HUES6 (cell line): ENCODE data around the gene KCNK10.

ENCODE experiments used
- H3K27ac ChIP-seq: 2 replicates; pipeline ENCODE4 v1.7.0; 2013; ENCODE audit warnings: low read depth, mild to moderate bottlenecking, low read length, inconsistent platforms
- H3K27me3 ChIP-seq: 2 replicates; pipeline ENCODE4 v1.6.1; 2013; ENCODE audit warnings: low read length; ENCODE audit not compliant: control insufficient read depth, insufficient read depth
- H3K36me3 ChIP-seq: 2 replicates; pipeline ENCODE4 v1.6.1; 2013; ENCODE audit warnings: low read length; ENCODE audit not compliant: control insufficient read depth, insufficient read depth
- H3K4me1 ChIP-seq: 2 replicates; pipeline ENCODE4 v1.6.1; 2013; ENCODE audit warnings: low read length; ENCODE audit not compliant: control insufficient read depth, insufficient read depth
- H3K4me3 ChIP-seq: 2 replicates; pipeline ENCODE4 v1.5.1; 2013; ENCODE audit warnings: low read depth, low read length
- H3K9ac ChIP-seq: one replicate; pipeline ENCODE4 v1.6.1; 2013; ENCODE audit warnings: mild to moderate bottlenecking, low read length
- H3K9me3 ChIP-seq: 2 replicates; pipeline ENCODE4 v1.6.1; 2013; ENCODE audit warnings: low read depth, low read length; ENCODE audit not compliant: control insufficient read depth, insufficient read depth

Gene KCNK10

GRCh38 chr14:88248606-88249005 lies 74.5 kb downstream of the KCNK10 start:
- no peak overlapping the region for H3K27ac ChIP-seq
- no peaks in the 10 kb centered on the region for H3K36me3 ChIP-seq
- no peaks in the 10 kb centered on the region for H3K9me3 ChIP-seq
- no peak overlapping the region for H3K9ac ChIP-seq
- H3K4me3 ChIP-seq = no peak overlapping the region
- no peaks in the 10 kb centered on the region for H3K4me1 ChIP-seq
- peaks cover 3% of the 10 kb centered on the region; the same call in 1 of the 2 replicates for H3K27me3 ChIP-seq

GRCh38 chr14:88247228-88247627 lies 75.8 kb downstream of the KCNK10 start:
- H3K27me3 ChIP-seq = peaks cover 3% of the 10 kb centered on the region; the same call in 1 of the 2 replicates
- H3K27ac ChIP-seq = no peak overlapping the region
- no peak overlapping the region for H3K9ac ChIP-seq
- H3K36me3 ChIP-seq = no peaks in the 10 kb centered on the region
- H3K9me3 ChIP-seq = no peaks in the 10 kb centered on the region
- no peaks in the 10 kb centered on the region for H3K4me1 ChIP-seq
- no peak overlapping the region for H3K4me3 ChIP-seq

GRCh38 chr14:88245321-88245720 lies 77.7 kb downstream of the KCNK10 start:
- H3K36me3 ChIP-seq = no peaks in the 10 kb centered on the region
- H3K4me3 ChIP-seq = no peak overlapping the region
- H3K9ac ChIP-seq = no peak overlapping the region
- no peaks in the 10 kb centered on the region for H3K4me1 ChIP-seq
- H3K27ac ChIP-seq = no peak overlapping the region
- no peaks in the 10 kb centered on the region for H3K9me3 ChIP-seq
- peaks cover 3% of the 10 kb centered on the region; the same call in 1 of the 2 replicates for H3K27me3 ChIP-seq

GRCh38 chr14:88243946-88244345 lies 79.1 kb downstream of the KCNK10 start:
- Histone ChIP-seq H3K4me3 (no peak overlapping the region), H3K27ac (no peak overlapping the region), H3K4me1 (no peaks in the 10 kb centered on the region), H3K9me3 (no peaks in the 10 kb centered on the region), H3K36me3 (no peaks in the 10 kb centered on the region), H3K27me3 (peaks cover 3% of the 10 kb centered on the region; the same call in 1 of the 2 replicates), H3K9ac (no peak overlapping the region)

GRCh38 chr14:88242446-88242845 lies 80.6 kb downstream of the KCNK10 start:
- Histone ChIP-seq H3K9ac (no peak overlapping the region), H3K27ac (no peak overlapping the region)

GRCh38 chr14:88241810-88242209 lies 81.3 kb downstream of the KCNK10 start:
- Histone ChIP-seq H3K4me1 (no peaks in the 10 kb centered on the region), H3K36me3 (no peaks in the 10 kb centered on the region), H3K9ac (no peak overlapping the region), H3K9me3 (no peaks in the 10 kb centered on the region), H3K27me3 (peaks cover 3% of the 10 kb centered on the region; the same call in 1 of the 2 replicates), H3K27ac (no peak overlapping the region), H3K4me3 (no peak overlapping the region)

More at GRCh38 chr14:88242446-88242845, 80.6 kb downstream of the KCNK10 start:
- peaks cover 3% of the 10 kb centered on the region; the same call in 1 of the 2 replicates for H3K27me3 ChIP-seq
- no peaks in the 10 kb centered on the region for H3K9me3 ChIP-seq
- no peak overlapping the region for H3K4me3 ChIP-seq
- no peaks in the 10 kb centered on the region for H3K4me1 ChIP-seq
- H3K36me3 ChIP-seq = no peaks in the 10 kb centered on the region

GRCh38 chr14:88234442-88234841 lies 88.6 kb downstream of the KCNK10 start:
- H3K27me3 ChIP-seq = no peaks in the 10 kb centered on the region
- no peaks in the 10 kb centered on the region for H3K36me3 ChIP-seq
- peaks cover 6% of the 10 kb centered on the region; the same call in 1 of the 2 replicates for H3K9me3 ChIP-seq
- no peak overlapping the region for H3K9ac ChIP-seq
- H3K27ac ChIP-seq = no peak overlapping the region
- H3K4me3 ChIP-seq = no peak overlapping the region
- H3K4me1 ChIP-seq = 0 out of 2 replicates have a peak, but pooled peaks cover 4% of the 10 kb centered on the region

- H3K4me3 ChIP-seq = no peak overlapping the region
- 0 out of 2 replicates have a peak, but pooled peaks cover 4% of the 10 kb centered on the region for H3K4me1 ChIP-seq
- H3K27ac ChIP-seq = no peak overlapping the region
- H3K9ac ChIP-seq = no peak overlapping the region
- H3K27me3 ChIP-seq = no peaks in the 10 kb centered on the region
- peaks cover 6% of the 10 kb centered on the region; the same call in 1 of the 2 replicates for H3K9me3 ChIP-seq
- no peaks in the 10 kb centered on the region for H3K36me3 ChIP-seq
Measured at GRCh38 chr14:88233915-88234314, 89.2 kb downstream of the KCNK10 start.

GRCh38 chr14:88232771-88233170 lies 90.3 kb downstream of the KCNK10 start:
- no peak overlapping the region for H3K27ac ChIP-seq
- H3K9me3 ChIP-seq = peaks cover 6% of the 10 kb centered on the region; the same call in 1 of the 2 replicates
- H3K9ac ChIP-seq = no peak overlapping the region

GRCh38 chr14:88231603-88232002 lies 91.5 kb downstream of the KCNK10 start:
- H3K4me1 ChIP-seq = 0 out of 2 replicates have a peak, but pooled peaks cover 4% of the 10 kb centered on the region
- H3K27me3 ChIP-seq = no peaks in the 10 kb centered on the region
- no peak overlapping the region for H3K9ac ChIP-seq
- no peaks in the 10 kb centered on the region for H3K36me3 ChIP-seq
- H3K9me3 ChIP-seq = peaks cover 6% of the 10 kb centered on the region; the same call in 1 of the 2 replicates
- H3K27ac ChIP-seq = no peak overlapping the region
- H3K4me3 ChIP-seq = no peak overlapping the region

More at GRCh38 chr14:88232771-88233170, 90.3 kb downstream of the KCNK10 start:
- H3K4me1 ChIP-seq = 0 out of 2 replicates have a peak, but pooled peaks cover 4% of the 10 kb centered on the region
- no peak overlapping the region for H3K4me3 ChIP-seq
- H3K27me3 ChIP-seq = no peaks in the 10 kb centered on the region
- no peaks in the 10 kb centered on the region for H3K36me3 ChIP-seq

- Histone ChIP-seq H3K4me3 (no peak overlapping the region), H3K27me3 (no peaks in the 10 kb centered on the region), H3K9ac (no peak overlapping the region)
Measured at GRCh38 chr14:88229428-88229827, 93.6 kb downstream of the KCNK10 start.

More at GRCh38 chr14:88229428-88229827, 93.6 kb downstream of the KCNK10 start:
- Histone ChIP-seq H3K9me3 (no peaks in the 10 kb centered on the region), H3K27ac (no peak overlapping the region), H3K36me3 (no peaks in the 10 kb centered on the region), H3K4me1 (0 out of 2 replicates have a peak, but pooled peaks cover 4% of the 10 kb centered on the region)
